ENCODE results near the gene CDH20. TPM values are rescaled to one million over a fixed set of nuclear protein-coding genes. Genes with fewer than 3 reads are reported as not detected.

CDH20 gene
- total RNA-seq, 4 donors from 2014 or later = 0.63 to 7.1 (median 2.4) TPM

- no peak for ATAC-seq (ENCODE audit: low FRiP score)
- TF ChIP-seq, protein P1, sequence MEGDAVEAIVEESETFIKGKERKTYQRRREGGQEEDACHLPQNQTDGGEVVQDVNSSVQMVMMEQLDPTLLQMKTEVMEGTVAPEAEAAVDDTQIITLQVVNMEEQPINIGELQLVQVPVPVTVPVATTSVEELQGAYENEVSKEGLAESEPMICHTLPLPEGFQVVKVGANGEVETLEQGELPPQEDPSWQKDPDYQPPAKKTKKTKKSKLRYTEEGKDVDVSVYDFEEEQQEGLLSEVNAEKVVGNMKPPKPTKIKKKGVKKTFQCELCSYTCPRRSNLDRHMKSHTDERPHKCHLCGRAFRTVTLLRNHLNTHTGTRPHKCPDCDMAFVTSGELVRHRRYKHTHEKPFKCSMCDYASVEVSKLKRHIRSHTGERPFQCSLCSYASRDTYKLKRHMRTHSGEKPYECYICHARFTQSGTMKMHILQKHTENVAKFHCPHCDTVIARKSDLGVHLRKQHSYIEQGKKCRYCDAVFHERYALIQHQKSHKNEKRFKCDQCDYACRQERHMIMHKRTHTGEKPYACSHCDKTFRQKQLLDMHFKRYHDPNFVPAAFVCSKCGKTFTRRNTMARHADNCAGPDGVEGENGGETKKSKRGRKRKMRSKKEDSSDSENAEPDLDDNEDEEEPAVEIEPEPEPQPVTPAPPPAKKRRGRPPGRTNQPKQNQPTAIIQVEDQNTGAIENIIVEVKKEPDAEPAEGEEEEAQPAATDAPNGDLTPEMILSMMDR (IDR thresholded peaks at IDR 0.05) = no peak
Measured at GRCh38 chr18:61398961-61399705, 65.9 kb downstream of the CDH20 start.

DNA sequence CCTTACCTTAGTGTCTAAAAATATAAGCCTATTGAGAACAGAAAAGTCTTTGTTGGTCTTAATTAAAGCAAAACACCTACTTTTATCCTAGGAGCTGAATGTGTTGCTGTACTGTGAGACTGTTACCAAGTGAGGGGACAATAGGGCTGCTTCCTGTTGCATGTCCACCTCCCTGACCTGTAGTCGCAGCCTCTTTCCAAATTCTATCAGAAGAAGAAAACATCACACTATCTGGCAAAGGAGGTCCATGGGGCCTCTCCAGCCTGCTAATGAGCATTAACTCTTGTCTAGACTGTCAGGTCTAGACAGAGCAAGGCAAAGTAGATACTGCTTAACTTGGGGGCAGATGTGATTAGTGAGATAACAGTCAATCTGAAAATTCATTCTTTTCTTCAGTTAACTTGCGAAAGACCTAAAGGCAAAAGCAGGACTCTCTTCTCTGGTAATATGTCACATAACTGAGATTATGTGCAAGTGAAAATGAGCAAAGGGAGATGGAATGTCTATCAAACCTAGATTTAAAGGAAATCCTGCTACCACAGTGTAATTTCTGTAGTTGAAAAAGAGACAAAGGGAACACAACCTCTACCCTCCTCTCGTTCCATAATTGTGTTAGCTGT lies 66.9 kb downstream of the CDH20 start:
- TF ChIP-seq, protein P1 (IDR thresholded peaks at IDR 0.05) = no peak
- ATAC-seq (ENCODE audit: low FRiP score) (no peak), DNase-seq (ENCODE audit: low spot score) (no peak)

More at GRCh38 chr18:61398961-61399705, 65.9 kb downstream of the CDH20 start:
- no peak for DNase-seq (ENCODE audit: low spot score)

GRCh38 chr18:61400716-61401115 lies 67.5 kb downstream of the CDH20 start:
- no peak for ATAC-seq (ENCODE audit: low FRiP score)

DNA sequence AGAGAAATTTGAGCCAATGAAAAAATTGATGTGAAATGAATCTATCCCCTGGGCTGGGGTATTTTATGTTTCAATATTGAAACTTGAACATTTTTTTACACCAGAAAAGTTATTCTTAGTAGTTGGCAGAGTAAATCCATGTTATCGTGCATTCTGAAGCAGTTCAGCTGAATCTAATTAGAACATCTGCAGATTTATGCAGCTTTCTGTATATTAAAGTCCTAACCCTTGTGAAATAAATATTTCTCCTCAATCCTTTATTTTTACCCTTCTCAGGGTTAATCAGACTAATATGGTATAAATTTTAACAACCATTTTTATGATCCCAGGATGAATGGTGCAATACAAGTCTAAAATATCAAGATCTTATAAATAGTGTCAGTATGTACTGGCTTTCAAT lies 69.5 kb downstream of the CDH20 start:
- ATAC-seq (ENCODE audit: low FRiP score) = no peak
- TF ChIP-seq, protein P1 (IDR thresholded peaks at IDR 0.05) = no peak
- no peak for DNase-seq (ENCODE audit: low spot score)

More at GRCh38 chr18:61400716-61401115, 67.5 kb downstream of the CDH20 start:
- TF ChIP-seq, protein P1 (IDR thresholded peaks at IDR 0.05) = no peak
- DNase-seq (ENCODE audit: low spot score) = no peak

GRCh38 chr18:61413396-61413795 lies 80.2 kb downstream of the CDH20 start:
- DNase-seq (ENCODE audit: low spot score) (no peak), ATAC-seq (ENCODE audit: low FRiP score) (no peak)
- TF ChIP-seq, protein P1 (IDR thresholded peaks at IDR 0.05) = no peak

DNA sequence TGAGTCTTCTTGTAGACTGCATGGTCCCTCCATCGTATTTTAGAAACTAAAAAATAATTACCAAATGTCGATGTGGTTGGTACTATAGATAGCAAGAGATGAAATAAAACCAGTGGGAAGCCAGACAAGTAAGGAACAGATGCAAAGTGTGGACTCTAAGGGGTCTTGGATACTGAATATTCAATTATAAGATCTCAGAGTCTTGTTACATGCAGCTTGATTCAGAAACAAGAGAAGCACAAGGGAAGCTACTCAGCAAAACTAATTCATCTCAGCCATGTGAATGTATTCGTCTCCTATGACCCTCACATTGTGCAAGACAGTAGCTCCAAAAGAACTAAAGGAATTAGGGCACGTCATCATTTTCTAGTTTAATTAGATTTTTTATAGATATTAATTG lies 80.9 kb downstream of the CDH20 start:
- ATAC-seq (ENCODE audit: low FRiP score) = no peak
- TF ChIP-seq, protein P1 (IDR thresholded peaks at IDR 0.05) = no peak

DNA sequence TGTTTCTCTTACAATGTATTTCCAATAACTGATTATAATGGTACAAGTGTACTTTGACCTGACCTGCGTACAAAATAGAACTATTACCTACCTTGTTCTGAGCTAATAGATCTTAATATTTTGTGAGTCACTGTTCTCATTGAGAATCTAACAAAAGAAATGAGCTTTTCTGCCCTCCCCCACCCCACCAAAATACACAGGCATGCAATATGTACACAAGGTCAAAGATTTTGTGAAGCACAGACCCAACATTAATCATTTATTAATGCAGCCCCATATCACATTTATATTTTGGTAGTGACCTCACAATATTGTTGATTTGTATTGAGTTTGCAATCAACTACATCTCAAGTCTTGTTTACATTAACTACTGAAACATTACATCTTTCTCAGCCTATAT lies 86.5 kb downstream of the CDH20 start:
- ATAC-seq (ENCODE audit: low FRiP score) (no peak), DNase-seq (ENCODE audit: low spot score) (no peak)
- TF ChIP-seq, protein P1 (IDR thresholded peaks at IDR 0.05) = no peak

More for the DNA sequence above, 80.9 kb downstream of the CDH20 start:
- DNase-seq (ENCODE audit: low spot score) = no peak

Data from omental fat pad (tissue), 4 donors.